HFFc6 (cell line): Measurements from ENCODE around the gene PLEKHJ1. TPM values are rescaled to one million over a fixed set of nuclear protein-coding genes. Genes with fewer than 3 reads are reported as not detected.

Experiments
- DNase-seq: peaks from one replicate; pipeline ENCODE4 v3.0.0-alpha.2; 2018
- H3K27ac Mint-ChIP-seq: 2 replicates; pipeline ENCODE4 v1.8.0; 2020; ENCODE audit warnings: mild to moderate bottlenecking, mixed read lengths
- H3K27me3 Mint-ChIP-seq: 2 replicates; pipeline ENCODE4 v1.8.0; 2021; ENCODE audit warnings: mild to moderate bottlenecking, moderate library complexity, mixed read lengths; ENCODE audit not compliant: insufficient read depth
- H3K36me3 Mint-ChIP-seq: 2 replicates; pipeline ENCODE4 v1.8.0; 2021; ENCODE audit warnings: low read depth, mixed read lengths
- H3K4me1 Mint-ChIP-seq: 2 replicates; pipeline ENCODE4 v1.8.0; 2020; ENCODE audit warnings: low read depth, mixed read lengths
- H3K4me3 Mint-ChIP-seq: 2 replicates; pipeline ENCODE4 v1.8.0; 2020; ENCODE audit warnings: mild to moderate bottlenecking, moderate library complexity, mixed read lengths
- H3K9me3 Mint-ChIP-seq: 2 replicates; pipeline ENCODE4 v1.8.0; 2020; ENCODE audit warnings: mild to moderate bottlenecking, mixed read lengths
- total RNA-seq, 6 experiments: library from RNA; stranded (reverse); fragmentation: NEBNext Ultra II Directional; extraction: Animal tissue kit (Norgen Biotek cat#: 25700); gene quantifications; 2 replicates in 1 of 6; 3 replicates in 5 of 6; pipeline ENCODE4 v1.2.3, GENCODE V29; 2021
- TF ChIP-seq, protein P1 (sequence below): fragments of 200-600 bp; sonication (generic); IDR thresholded peaks from 2 replicates; pipeline ENCODE4 v1.5.0; 2021; ENCODE audit warnings: antibody characterized with exemption, mild to moderate bottlenecking

The PLEKHJ1 gene
- total RNA-seq, 6 experiments from 2014 or later, result 45.9 to 57.3 (median 50.2) TPM

GRCh38 chr19:2251106-2252054 is 15.3 kb upstream of the PLEKHJ1 start:
- Mint-ChIP-seq H3K36me3 (no peaks in the 10 kb centered on the region), H3K27ac (no peak overlapping the region), H3K27me3 (peaks cover 9% of the 10 kb centered on the region), H3K9me3 (no peaks in the 10 kb centered on the region), H3K4me1 (no peaks in the 10 kb centered on the region), H3K4me3 (no peak overlapping the region)
- no peak for DNase-seq
- TF ChIP-seq, protein P1, sequence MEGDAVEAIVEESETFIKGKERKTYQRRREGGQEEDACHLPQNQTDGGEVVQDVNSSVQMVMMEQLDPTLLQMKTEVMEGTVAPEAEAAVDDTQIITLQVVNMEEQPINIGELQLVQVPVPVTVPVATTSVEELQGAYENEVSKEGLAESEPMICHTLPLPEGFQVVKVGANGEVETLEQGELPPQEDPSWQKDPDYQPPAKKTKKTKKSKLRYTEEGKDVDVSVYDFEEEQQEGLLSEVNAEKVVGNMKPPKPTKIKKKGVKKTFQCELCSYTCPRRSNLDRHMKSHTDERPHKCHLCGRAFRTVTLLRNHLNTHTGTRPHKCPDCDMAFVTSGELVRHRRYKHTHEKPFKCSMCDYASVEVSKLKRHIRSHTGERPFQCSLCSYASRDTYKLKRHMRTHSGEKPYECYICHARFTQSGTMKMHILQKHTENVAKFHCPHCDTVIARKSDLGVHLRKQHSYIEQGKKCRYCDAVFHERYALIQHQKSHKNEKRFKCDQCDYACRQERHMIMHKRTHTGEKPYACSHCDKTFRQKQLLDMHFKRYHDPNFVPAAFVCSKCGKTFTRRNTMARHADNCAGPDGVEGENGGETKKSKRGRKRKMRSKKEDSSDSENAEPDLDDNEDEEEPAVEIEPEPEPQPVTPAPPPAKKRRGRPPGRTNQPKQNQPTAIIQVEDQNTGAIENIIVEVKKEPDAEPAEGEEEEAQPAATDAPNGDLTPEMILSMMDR, result no peak

- peaks cover 9% of the 10 kb centered on the region for H3K27me3 Mint-ChIP-seq
- no peak overlapping the region for H3K27ac Mint-ChIP-seq
- no peaks in the 10 kb centered on the region for H3K36me3 Mint-ChIP-seq
Measured at GRCh38 chr19:2250766-2251105, 14.6 kb upstream of the PLEKHJ1 start.

GRCh38 chr19:2249880-2250765 is 14.0 kb upstream of the PLEKHJ1 start:
- H3K36me3 Mint-ChIP-seq, result no peaks in the 10 kb centered on the region
- H3K27ac Mint-ChIP-seq, result no peak overlapping the region
- no peak for DNase-seq
- H3K4me1 Mint-ChIP-seq, result no peaks in the 10 kb centered on the region
- H3K27me3 Mint-ChIP-seq, result peaks cover 9% of the 10 kb centered on the region
- no peaks in the 10 kb centered on the region for H3K9me3 Mint-ChIP-seq
- TF ChIP-seq, protein P1, result no peak
- no peak overlapping the region for H3K4me3 Mint-ChIP-seq

More at GRCh38 chr19:2250766-2251105, 14.6 kb upstream of the PLEKHJ1 start:
- TF ChIP-seq, protein P1, result no peak
- no peak for DNase-seq
- no peak overlapping the region for H3K4me3 Mint-ChIP-seq
- H3K9me3 Mint-ChIP-seq, result no peaks in the 10 kb centered on the region
- no peaks in the 10 kb centered on the region for H3K4me1 Mint-ChIP-seq

GRCh38 chr19:2249010-2249866 is 13.1 kb upstream of the PLEKHJ1 start, which contains the start of gene AMH:
Gene AMH, plus strand, starts transcription at chr19:2249323. Its CDS starts 10 bp downstream, at chr19:2249333.
- DNase-seq, result no peak
- no peak within 1 kb of the TSS for H3K4me3 Mint-ChIP-seq
- no peaks in the 10 kb centered on the region for H3K36me3 Mint-ChIP-seq
- H3K9me3 Mint-ChIP-seq, result no peaks in the 10 kb centered on the region
- H3K27ac Mint-ChIP-seq, result no peak within 1 kb of the TSS
- no peaks in the 10 kb centered on the region for H3K4me1 Mint-ChIP-seq
- TF ChIP-seq, protein P1, result no peak
- peaks cover 9% of the 10 kb centered on the region for H3K27me3 Mint-ChIP-seq
